HEK293 (cell line): ENCODE measurements around the gene NKG7.

ENCODE experiments used
- CTCF ChIA-PET: fragments of 350-600 bp; formaldehyde crosslinking; extraction: SDS; loops from one replicate; lab custom pipeline; 2021; ENCODE audit warnings: antibody characterized with exemption; lab: Yijun Ruan, JAX
- POLR2A ChIA-PET: fragments of 300-600 bp; formaldehyde crosslinking; extraction: SDS; loops from one replicate; lab custom pipeline; 2020; ENCODE audit warnings: antibody characterized with exemption, inconsistent platforms; lab: Yijun Ruan, JAX
- H3K27ac ChIP-seq: fragments of 200-500 bp; sonication (Bioruptor generic); 2 replicates; pipeline ENCODE4 v1.5.1; 2014; ENCODE audit warnings: low read depth, low read length, control low read depth, inconsistent platforms; ENCODE audit errors: extremely low read depth
- H3K36me3 ChIP-seq, 2 experiments: fragments of 200-500 bp in 1 of 2; sonication (Bioruptor generic) in 1 of 2; 1 replicate in 1 of 2; 2 replicates in 1 of 2; pipeline ENCODE4 v1.5.1; 2014 to 2017; ENCODE audit warnings: inconsistent platforms in 2 of 2, low read length in 2 of 2; ENCODE audit not compliant: control insufficient read depth in 2 of 2, insufficient read depth in 1 of 2
- H3K4me1 ChIP-seq: fragments of 200-500 bp; sonication (Bioruptor generic); 2 replicates; pipeline ENCODE4 v1.5.1; 2014; ENCODE audit warnings: mild to moderate bottlenecking, low read length, inconsistent platforms; ENCODE audit not compliant: control insufficient read depth, insufficient read depth
- H3K4me3 ChIP-seq: 2 replicates; pipeline ENCODE4 v1.5.1; 2011; ENCODE audit warnings: low read depth, mild to moderate bottlenecking, control low read depth, low read length, moderate library complexity
- H3K9me3 ChIP-seq: fragments of 200-500 bp; sonication (Bioruptor generic); 2 replicates; pipeline ENCODE4 v1.5.1; 2014; ENCODE audit warnings: low read depth, low read length, inconsistent platforms; ENCODE audit not compliant: control insufficient read depth, insufficient read depth
- EGR2 ChIP-seq: fragments of 450-650 bp; formaldehyde crosslinking; IDR thresholded peaks from 2 replicates; pipeline ENCODE4 v1.5.1; 2016; ENCODE audit warnings: low read depth, missing biosample characterization, missing genetic modification characterization
- GLIS1 ChIP-seq: fragments of 450-650 bp; formaldehyde crosslinking; IDR thresholded peaks from 2 replicates; pipeline ENCODE4 v1.5.1; 2016; ENCODE audit warnings: missing biosample characterization, missing genetic modification characterization
- KLF1 ChIP-seq: fragments of 450-650 bp; formaldehyde crosslinking; IDR thresholded peaks from 2 replicates; pipeline ENCODE4 v1.5.1; 2016; ENCODE audit warnings: missing biosample characterization, missing genetic modification characterization
- KLF9 ChIP-seq: fragments of 450-650 bp; formaldehyde crosslinking; IDR thresholded peaks from 2 replicates; pipeline ENCODE4 v1.5.1; 2016; ENCODE audit warnings: missing biosample characterization, missing genetic modification characterization, low read depth
- SETDB1 ChIP-seq: IDR thresholded peaks from one replicate; pipeline ENCODE4 v1.6.1; 2017; ENCODE audit warnings: mild to moderate bottlenecking, low read length, moderate library complexity, mixed read lengths; ENCODE audit not compliant: insufficient read length
- WT1 ChIP-seq: fragments of 450-650 bp; formaldehyde crosslinking; IDR thresholded peaks from 2 replicates; pipeline ENCODE4 v1.5.1; 2016; ENCODE audit warnings: missing biosample characterization, missing genetic modification characterization
- ZBTB17 ChIP-seq: fragments of 450-650 bp; formaldehyde crosslinking; IDR thresholded peaks from 2 replicates; pipeline ENCODE4 v1.5.1; 2016; ENCODE audit warnings: missing biosample characterization, missing genetic modification characterization
- ZBTB20 ChIP-seq: fragments of 450-650 bp; formaldehyde crosslinking; IDR thresholded peaks from 2 replicates; pipeline ENCODE4 v1.5.1; 2016; ENCODE audit warnings: missing biosample characterization, missing genetic modification characterization
- ZBTB7A ChIP-seq: fragments of 450-650 bp; formaldehyde crosslinking; IDR thresholded peaks from 2 replicates; pipeline ENCODE4 v1.5.1; 2016; ENCODE audit warnings: low read depth, missing biosample characterization, missing genetic modification characterization
- ZFP69B ChIP-seq: fragments of 450-650 bp; formaldehyde crosslinking; IDR thresholded peaks from 2 replicates; pipeline ENCODE4 v1.5.1; 2016; ENCODE audit warnings: missing biosample characterization, missing genetic modification characterization
- ZNF138 ChIP-seq: fragments of 450-650 bp; formaldehyde crosslinking; IDR thresholded peaks from 2 replicates; pipeline ENCODE4 v1.5.1; 2016; ENCODE audit warnings: missing biosample characterization, missing genetic modification characterization, borderline replicate concordance
- ZNF366 ChIP-seq: fragments of 450-650 bp; formaldehyde crosslinking; conservative IDR thresholded peaks from 2 replicates; pipeline ENCODE4 v1.5.1; 2016; ENCODE audit warnings: missing biosample characterization, missing genetic modification characterization
- ZNF660 ChIP-seq: fragments of 450-650 bp; IDR thresholded peaks from 2 replicates; pipeline ENCODE4 v1.5.1; 2018; ENCODE audit warnings: missing biosample characterization, mild to moderate bottlenecking, missing genetic modification characterization
- ZSCAN30 ChIP-seq: fragments of 450-650 bp; IDR thresholded peaks from 2 replicates; pipeline ENCODE4 v1.5.1; 2018; ENCODE audit warnings: missing biosample characterization, mild to moderate bottlenecking, missing genetic modification characterization, moderate library complexity
- TF ChIP-seq, protein P1 (sequence below): fragments of 450-650 bp; formaldehyde crosslinking; conservative IDR thresholded peaks from 2 replicates; pipeline ENCODE4 v1.5.1; 2016; ENCODE audit warnings: low read depth, missing biosample characterization, missing genetic modification characterization
- TF ChIP-seq, protein P2 (sequence below): sonication (generic); formaldehyde crosslinking; IDR thresholded peaks from 2 replicates; pipeline ENCODE4 v1.8.1; 2022; ENCODE audit warnings: mild to moderate bottlenecking, moderate library complexity, missing genetic modification reagents
- TF ChIP-seq, protein P3 (sequence below): fragments of 450-650 bp; IDR thresholded peaks from 2 replicates; pipeline ENCODE4 v1.5.1; 2018; ENCODE audit warnings: missing biosample characterization, mild to moderate bottlenecking, missing genetic modification characterization
- TF ChIP-seq, protein P4 (sequence below): fragments of 450-650 bp; formaldehyde crosslinking; IDR thresholded peaks from 2 replicates; pipeline ENCODE4 v1.5.1; 2016; ENCODE audit warnings: missing biosample characterization, missing genetic modification characterization
- TF ChIP-seq, protein P5 (sequence below): fragments of 450-650 bp; formaldehyde crosslinking; conservative IDR thresholded peaks from 2 replicates; pipeline ENCODE4 v1.5.1; 2016; ENCODE audit warnings: low read depth, missing biosample characterization, missing genetic modification characterization
- TF ChIP-seq, protein P6 (sequence below): fragments of 450-650 bp; formaldehyde crosslinking; IDR thresholded peaks from 2 replicates; pipeline ENCODE4; 2016; ENCODE audit warnings: missing biosample characterization, missing genetic modification characterization

Gene NKG7

DNA sequence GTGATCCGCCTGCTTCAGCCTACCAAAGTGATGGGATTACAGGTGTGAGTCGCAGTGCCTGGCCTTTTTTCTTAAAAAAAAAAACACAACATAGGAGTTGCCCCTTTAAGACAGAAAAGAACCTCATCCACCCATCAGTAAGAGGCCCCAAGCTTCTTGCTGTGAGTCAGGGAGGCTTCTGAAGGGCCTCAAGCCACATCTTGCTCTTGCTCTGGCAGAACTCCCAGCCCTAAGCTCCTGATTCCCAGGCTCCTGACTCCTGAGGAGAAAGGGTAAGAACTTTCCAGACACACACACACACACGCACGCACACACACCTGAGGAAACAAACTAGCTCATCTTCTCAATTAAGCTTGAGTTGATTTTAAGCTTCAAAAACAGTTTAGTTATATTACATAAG, 13.2 kb downstream of the NKG7 start (continued):
- TF ChIP-seq, protein P1, sequence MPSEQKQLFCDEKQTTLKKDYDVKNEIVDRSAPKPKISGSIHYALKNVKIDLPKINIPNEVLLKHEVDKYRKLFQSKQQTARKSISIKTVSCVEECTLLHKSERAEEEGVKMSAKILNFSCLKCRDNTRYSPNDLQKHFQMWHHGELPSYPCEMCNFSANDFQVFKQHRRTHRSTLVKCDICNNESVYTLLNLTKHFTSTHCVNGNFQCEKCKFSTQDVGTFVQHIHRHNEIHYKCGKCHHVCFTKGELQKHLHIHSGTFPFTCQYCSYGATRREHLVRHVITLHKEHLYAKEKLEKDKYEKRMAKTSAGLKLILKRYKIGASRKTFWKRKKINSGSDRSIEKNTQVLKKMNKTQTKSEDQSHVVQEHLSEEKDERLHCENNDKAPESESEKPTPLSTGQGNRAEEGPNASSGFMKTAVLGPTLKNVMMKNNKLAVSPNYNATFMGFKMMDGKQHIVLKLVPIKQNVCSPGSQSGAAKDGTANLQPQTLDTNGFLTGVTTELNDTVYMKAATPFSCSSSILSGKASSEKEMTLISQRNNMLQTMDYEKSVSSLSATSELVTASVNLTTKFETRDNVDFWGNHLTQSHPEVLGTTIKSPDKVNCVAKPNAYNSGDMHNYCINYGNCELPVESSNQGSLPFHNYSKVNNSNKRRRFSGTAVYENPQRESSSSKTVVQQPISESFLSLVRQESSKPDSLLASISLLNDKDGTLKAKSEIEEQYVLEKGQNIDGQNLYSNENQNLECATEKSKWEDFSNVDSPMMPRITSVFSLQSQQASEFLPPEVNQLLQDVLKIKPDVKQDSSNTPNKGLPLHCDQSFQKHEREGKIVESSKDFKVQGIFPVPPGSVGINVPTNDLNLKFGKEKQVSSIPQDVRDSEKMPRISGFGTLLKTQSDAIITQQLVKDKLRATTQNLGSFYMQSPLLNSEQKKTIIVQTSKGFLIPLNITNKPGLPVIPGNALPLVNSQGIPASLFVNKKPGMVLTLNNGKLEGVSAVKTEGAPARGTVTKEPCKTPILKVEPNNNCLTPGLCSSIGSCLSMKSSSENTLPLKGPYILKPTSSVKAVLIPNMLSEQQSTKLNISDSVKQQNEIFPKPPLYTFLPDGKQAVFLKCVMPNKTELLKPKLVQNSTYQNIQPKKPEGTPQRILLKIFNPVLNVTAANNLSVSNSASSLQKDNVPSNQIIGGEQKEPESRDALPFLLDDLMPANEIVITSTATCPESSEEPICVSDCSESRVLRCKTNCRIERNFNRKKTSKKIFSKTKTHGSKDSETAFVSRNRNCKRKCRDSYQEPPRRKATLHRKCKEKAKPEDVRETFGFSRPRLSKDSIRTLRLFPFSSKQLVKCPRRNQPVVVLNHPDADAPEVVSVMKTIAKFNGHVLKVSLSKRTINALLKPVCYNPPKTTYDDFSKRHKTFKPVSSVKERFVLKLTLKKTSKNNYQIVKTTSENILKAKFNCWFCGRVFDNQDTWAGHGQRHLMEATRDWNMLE (tag by site-specific recombination): no peak
- TF ChIP-seq ZBTB20 (tag by site-specific recombination): peak; percentile 66
- TF ChIP-seq ZBTB17: peak; percentile 20; the same call in 1 of the 2 replicates
- no peak for TF ChIP-seq ZNF366 (tag by site-specific recombination)

DNA sequence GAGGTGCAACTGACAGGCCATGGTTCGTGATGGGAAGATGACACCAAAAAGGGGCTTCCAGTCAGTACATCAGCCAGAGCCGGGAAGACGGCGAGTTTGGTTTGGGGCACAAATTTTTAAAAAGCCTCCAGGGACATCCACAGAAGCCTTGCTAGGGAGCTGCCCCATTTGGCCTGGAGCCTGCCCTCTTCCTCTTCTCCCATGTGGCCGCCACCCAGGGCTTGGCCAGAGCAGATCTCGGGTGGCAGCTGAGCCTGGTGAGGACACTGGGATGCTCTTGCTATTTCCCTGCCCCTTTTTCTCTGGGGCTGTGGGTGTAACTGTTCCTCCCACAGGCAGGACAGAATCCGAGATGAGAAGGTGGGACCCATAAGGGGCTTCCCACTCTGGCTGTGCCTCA, 14.5 kb downstream of the NKG7 start:
- CTCF ChIA-PET: interaction anchor here (0.6 kb wide), 2 partner anchors 114 to 152 kb away, joined by 3 to 4 read pairs; no protein-coding TSS in a partner anchor
- POLR2A ChIA-PET: no interaction called here
- no peak overlapping the region for H3K27ac ChIP-seq

More for the DNA sequence above, 14.5 kb downstream of the NKG7 start:
- H3K9me3 ChIP-seq: no peaks in the 10 kb centered on the region
- TF ChIP-seq WT1: no peak
- TF ChIP-seq, protein P2, sequence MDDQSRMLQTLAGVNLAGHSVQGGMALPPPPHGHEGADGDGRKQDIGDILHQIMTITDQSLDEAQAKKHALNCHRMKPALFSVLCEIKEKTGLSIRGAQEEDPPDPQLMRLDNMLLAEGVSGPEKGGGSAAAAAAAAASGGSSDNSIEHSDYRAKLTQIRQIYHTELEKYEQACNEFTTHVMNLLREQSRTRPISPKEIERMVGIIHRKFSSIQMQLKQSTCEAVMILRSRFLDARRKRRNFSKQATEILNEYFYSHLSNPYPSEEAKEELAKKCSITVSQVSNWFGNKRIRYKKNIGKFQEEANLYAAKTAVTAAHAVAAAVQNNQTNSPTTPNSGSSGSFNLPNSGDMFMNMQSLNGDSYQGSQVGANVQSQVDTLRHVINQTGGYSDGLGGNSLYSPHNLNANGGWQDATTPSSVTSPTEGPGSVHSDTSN (CRISPR knock-in tag): no peak
- TF ChIP-seq SETDB1: no peak
- no peak for TF ChIP-seq ZSCAN30
- TF ChIP-seq, protein P3, sequence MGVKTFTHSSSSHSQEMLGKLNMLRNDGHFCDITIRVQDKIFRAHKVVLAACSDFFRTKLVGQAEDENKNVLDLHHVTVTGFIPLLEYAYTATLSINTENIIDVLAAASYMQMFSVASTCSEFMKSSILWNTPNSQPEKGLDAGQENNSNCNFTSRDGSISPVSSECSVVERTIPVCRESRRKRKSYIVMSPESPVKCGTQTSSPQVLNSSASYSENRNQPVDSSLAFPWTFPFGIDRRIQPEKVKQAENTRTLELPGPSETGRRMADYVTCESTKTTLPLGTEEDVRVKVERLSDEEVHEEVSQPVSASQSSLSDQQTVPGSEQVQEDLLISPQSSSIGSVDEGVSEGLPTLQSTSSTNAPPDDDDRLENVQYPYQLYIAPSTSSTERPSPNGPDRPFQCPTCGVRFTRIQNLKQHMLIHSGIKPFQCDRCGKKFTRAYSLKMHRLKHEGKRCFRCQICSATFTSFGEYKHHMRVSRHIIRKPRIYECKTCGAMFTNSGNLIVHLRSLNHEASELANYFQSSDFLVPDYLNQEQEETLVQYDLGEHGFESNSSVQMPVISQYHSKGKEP (tag by site-specific recombination): no peak
- TF ChIP-seq, protein P4, sequence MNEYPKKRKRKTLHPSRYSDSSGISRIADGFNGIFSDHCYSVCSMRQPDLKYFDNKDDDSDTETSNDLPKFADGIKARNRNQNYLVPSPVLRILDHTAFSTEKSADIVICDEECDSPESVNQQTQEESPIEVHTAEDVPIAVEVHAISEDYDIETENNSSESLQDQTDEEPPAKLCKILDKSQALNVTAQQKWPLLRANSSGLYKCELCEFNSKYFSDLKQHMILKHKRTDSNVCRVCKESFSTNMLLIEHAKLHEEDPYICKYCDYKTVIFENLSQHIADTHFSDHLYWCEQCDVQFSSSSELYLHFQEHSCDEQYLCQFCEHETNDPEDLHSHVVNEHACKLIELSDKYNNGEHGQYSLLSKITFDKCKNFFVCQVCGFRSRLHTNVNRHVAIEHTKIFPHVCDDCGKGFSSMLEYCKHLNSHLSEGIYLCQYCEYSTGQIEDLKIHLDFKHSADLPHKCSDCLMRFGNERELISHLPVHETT (tag by site-specific recombination): no peak
- peak; percentile 31; the same call in 1 of the 2 replicates for TF ChIP-seq EGR2 (tag by site-specific recombination)
- TF ChIP-seq KLF1 (tag by site-specific recombination): 0 out of 2 replicates have a peak, but pooled peaks have one; percentile 18
- TF ChIP-seq, protein P5, sequence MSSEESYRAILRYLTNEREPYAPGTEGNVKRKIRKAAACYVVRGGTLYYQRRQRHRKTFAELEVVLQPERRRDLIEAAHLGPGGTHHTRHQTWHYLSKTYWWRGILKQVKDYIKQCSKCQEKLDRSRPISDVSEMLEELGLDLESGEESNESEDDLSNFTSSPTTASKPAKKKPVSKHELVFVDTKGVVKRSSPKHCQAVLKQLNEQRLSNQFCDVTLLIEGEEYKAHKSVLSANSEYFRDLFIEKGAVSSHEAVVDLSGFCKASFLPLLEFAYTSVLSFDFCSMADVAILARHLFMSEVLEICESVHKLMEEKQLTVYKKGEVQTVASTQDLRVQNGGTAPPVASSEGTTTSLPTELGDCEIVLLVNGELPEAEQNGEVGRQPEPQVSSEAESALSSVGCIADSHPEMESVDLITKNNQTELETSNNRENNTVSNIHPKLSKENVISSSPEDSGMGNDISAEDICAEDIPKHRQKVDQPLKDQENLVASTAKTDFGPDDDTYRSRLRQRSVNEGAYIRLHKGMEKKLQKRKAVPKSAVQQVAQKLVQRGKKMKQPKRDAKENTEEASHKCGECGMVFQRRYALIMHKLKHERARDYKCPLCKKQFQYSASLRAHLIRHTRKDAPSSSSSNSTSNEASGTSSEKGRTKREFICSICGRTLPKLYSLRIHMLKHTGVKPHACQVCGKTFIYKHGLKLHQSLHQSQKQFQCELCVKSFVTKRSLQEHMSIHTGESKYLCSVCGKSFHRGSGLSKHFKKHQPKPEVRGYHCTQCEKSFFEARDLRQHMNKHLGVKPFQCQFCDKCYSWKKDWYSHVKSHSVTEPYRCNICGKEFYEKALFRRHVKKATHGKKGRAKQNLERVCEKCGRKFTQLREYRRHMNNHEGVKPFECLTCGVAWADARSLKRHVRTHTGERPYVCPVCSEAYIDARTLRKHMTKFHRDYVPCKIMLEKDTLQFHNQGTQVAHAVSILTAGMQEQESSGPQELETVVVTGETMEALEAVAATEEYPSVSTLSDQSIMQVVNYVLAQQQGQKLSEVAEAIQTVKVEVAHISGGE (tag by site-specific recombination): no peak
- TF ChIP-seq ZFP69B (tag by site-specific recombination): no peak
- no peak for TF ChIP-seq ZNF138 (tag by site-specific recombination)
- no peak for TF ChIP-seq ZBTB17
- TF ChIP-seq, protein P6, sequence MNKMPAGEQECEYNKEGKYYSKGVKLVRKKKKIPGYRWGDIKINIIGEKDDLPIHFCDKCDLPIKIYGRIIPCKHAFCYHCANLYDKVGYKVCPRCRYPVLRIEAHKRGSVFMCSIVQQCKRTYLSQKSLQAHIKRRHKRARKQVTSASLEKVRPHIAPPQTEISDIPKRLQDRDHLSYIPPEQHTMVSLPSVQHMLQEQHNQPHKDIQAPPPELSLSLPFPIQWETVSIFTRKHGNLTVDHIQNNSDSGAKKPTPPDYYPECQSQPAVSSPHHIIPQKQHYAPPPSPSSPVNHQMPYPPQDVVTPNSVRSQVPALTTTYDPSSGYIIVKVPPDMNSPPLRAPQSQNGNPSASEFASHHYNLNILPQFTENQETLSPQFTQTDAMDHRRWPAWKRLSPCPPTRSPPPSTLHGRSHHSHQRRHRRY (tag by site-specific recombination): no peak
- TF ChIP-seq ZNF660: no peak
- peak; percentile 75 for TF ChIP-seq GLIS1 (tag by site-specific recombination)
- TF ChIP-seq KLF9: no peak
- TF ChIP-seq ZBTB7A (tag by site-specific recombination): no peak
- TF ChIP-seq, all 188 proteins: peak for 3
- peaks cover 0 to 2% of the 10 kb centered on the region in 2 experiments; a peak in 2 of 3 replicates for H3K36me3 ChIP-seq
- no peak overlapping the region for H3K4me3 ChIP-seq
- H3K4me1 ChIP-seq: peaks cover 17% of the 10 kb centered on the region
